Ectodermal cell (in vitro differentiated cells): ENCODE results near the gene AK8.

Source experiments
- H3K27ac ChIP-seq: 2 replicates; pipeline ENCODE4 v1.7.0; 2013; ENCODE audit warnings: mild to moderate bottlenecking, low read depth, low read length; ENCODE audit not compliant: insufficient read depth, poor library complexity, severe bottlenecking
- H3K27me3 ChIP-seq: 2 replicates; pipeline ENCODE4 v1.7.0; 2013; ENCODE audit warnings: mild to moderate bottlenecking, low read length; ENCODE audit not compliant: insufficient read depth, control insufficient read depth, poor library complexity, severe bottlenecking
- H3K36me3 ChIP-seq: one replicate; pipeline ENCODE4 v1.7.0; 2013; ENCODE audit warnings: low read length; ENCODE audit not compliant: control insufficient read depth, insufficient read depth
- H3K4me1 ChIP-seq: one replicate; pipeline ENCODE4 v1.7.0; 2013; ENCODE audit warnings: low read length; ENCODE audit not compliant: control insufficient read depth, insufficient read depth
- H3K4me3 ChIP-seq: 2 replicates; pipeline ENCODE4 v1.7.0; 2013; ENCODE audit warnings: low read depth, low read length, control low read depth; ENCODE audit not compliant: insufficient read depth
- H3K9me3 ChIP-seq: 2 replicates; pipeline ENCODE4 v1.7.0; 2013; ENCODE audit warnings: mild to moderate bottlenecking, low read length, moderate library complexity; ENCODE audit not compliant: control insufficient read depth
- WGBS, 2 experiments: methylation state at CpG; one replicate each; pipeline ENCODE4 v1.1.7; 2013; ENCODE audit warnings: missing lambda C conversion rate in 2 of 2; 5-methylcytosine and 5-hydroxymethylcytosine counted together

Gene AK8

GRCh38 chr9:132862533-132862932, 15.6 kb downstream of the AK8 start:
- H3K4me3 ChIP-seq: no peak overlapping the region

DNA sequence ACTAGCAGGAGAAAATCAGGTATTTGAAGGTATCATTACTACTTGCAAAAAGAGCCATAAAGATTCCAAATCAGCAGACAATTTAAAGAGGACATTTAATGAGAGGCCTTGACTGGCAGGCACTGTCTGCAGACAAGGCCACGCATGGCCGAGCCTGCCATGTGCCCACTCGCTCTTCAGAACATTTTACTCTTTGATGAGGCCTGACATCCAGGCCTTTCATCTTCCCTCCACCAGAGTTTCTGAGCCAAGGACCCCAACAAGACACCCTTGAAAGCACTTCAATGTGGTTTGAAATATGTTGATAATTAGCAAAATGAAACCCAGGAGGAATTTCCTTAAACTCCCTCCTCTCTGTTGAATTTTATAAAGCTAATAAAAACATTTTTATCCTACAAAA, 16.4 kb downstream of the AK8 start:
- Histone ChIP-seq H3K27ac (no peak overlapping the region), H3K9me3 (no peaks in the 10 kb centered on the region), H3K4me1 (peaks cover 12% of the 10 kb centered on the region), H3K27me3 (no peaks in the 10 kb centered on the region), H3K4me3 (no peak overlapping the region), H3K36me3 (no peaks in the 10 kb centered on the region)
- WGBS, 2 experiments: 79 to 93% methylated on average over 3 of the region's 3 CpGs

More at GRCh38 chr9:132862533-132862932, 15.6 kb downstream of the AK8 start:
- H3K4me1 ChIP-seq: peaks cover 6% of the 10 kb centered on the region
- no peak overlapping the region for H3K27ac ChIP-seq
- H3K9me3 ChIP-seq: no peaks in the 10 kb centered on the region
- 78 to 83% methylated on average over 6 of the region's 6 CpGs for whole genome bisulfite sequencing, 2 experiments
- H3K36me3 ChIP-seq: no peaks in the 10 kb centered on the region
- H3K27me3 ChIP-seq: no peaks in the 10 kb centered on the region

- Histone ChIP-seq H3K36me3 (no peaks in the 10 kb centered on the region), H3K9me3 (no peaks in the 10 kb centered on the region), H3K4me1 (peaks cover 12% of the 10 kb centered on the region), H3K27ac (no peak overlapping the region), H3K4me3 (no peak overlapping the region), H3K27me3 (no peaks in the 10 kb centered on the region)
- 82 to 86% methylated on average over 7 of the region's 7 CpGs for WGBS, 2 experiments
Observed at GRCh38 chr9:132858751-132859150, 19.3 kb downstream of the AK8 start.

DNA sequence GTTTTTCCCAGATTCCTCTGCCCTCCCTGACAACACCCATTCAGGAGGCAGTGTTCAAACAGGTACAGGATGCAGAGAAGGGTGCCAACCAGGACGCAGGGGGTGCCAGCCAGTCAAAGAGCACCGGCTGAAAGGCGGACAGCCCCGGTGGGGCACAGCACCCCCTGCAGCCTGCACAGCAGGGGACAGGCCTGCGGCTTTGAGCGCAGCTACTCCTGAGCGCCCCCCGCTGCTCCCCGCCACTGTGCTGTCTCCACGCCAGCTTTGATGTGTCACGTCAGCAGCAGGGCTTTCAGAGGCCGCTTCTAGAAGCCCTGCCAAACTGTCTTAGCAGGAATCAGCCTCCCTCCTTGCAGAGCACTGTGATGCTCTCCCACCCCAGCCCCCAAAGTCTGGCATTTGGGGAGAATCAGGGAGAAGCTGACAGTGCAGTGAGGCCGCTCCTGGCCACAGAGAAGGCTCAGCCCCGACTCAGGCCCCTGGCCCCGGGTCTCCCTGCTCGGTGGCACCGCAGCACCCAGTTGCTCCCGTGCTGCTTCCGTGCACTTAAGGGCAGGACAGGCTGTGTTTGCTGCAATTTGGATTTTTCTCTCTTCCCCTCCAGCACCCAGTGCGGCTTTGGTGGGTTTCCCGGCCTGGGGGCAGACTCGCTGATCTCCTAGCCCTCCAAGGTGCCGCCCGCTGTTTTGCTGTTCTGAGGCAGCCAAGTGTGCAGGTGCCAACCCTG, 20.3 kb downstream of the AK8 start:
- Histone ChIP-seq H3K27me3 (no peaks in the 10 kb centered on the region), H3K4me1 (peaks cover 12% of the 10 kb centered on the region), H3K27ac (no peak overlapping the region), H3K4me3 (no peak overlapping the region), H3K9me3 (no peaks in the 10 kb centered on the region), H3K36me3 (no peaks in the 10 kb centered on the region)
- 54 to 59% methylated on average over 24 of the region's 24 CpGs for WGBS, 2 experiments

GRCh38 chr9:132857031-132857430, 21.1 kb downstream of the AK8 start:
- peaks cover 12% of the 10 kb centered on the region for H3K4me1 ChIP-seq
- peak overlapping the region; percentile 36 for H3K27ac ChIP-seq
- no peaks in the 10 kb centered on the region for H3K36me3 ChIP-seq
- H3K9me3 ChIP-seq: no peaks in the 10 kb centered on the region
- H3K4me3 ChIP-seq: no peak overlapping the region
- WGBS, 2 experiments: 69 to 75% methylated on average over 8 of the region's 8 CpGs
- no peaks in the 10 kb centered on the region for H3K27me3 ChIP-seq

DNA sequence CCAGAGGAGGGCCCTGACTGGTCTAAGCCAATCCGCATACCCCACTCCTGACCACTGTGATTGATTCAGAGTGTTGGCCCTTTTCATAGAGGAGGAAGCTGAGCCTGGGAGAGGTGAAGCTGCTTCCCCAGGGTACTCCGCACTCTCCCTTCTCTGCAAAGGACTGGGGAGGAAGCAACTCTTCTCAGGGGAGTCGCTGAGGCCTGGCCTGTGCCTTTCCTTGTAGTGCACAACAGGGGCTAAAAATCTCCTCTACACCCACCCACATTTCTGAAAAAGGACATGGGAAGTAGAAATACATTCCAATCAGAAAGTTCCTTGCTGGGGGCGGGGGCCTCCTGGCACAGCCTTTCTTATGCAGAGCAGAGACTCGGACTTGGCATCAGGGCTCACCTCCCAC, 22.2 kb downstream of the AK8 start:
- no peak overlapping the region for H3K27ac ChIP-seq
- H3K4me1 ChIP-seq: peaks cover 12% of the 10 kb centered on the region
- H3K36me3 ChIP-seq: no peaks in the 10 kb centered on the region
- no peaks in the 10 kb centered on the region for H3K27me3 ChIP-seq
- 79% methylated on average over 5 of the region's 5 CpGs for WGBS, 2 experiments
- no peak overlapping the region for H3K4me3 ChIP-seq
- no peaks in the 10 kb centered on the region for H3K9me3 ChIP-seq

GRCh38 chr9:132854832-132855231, 23.3 kb downstream of the AK8 start:
- WGBS, 2 experiments: 92 to 93% methylated on average over 10 of the region's 10 CpGs
- Histone ChIP-seq H3K4me3 (no peak overlapping the region), H3K36me3 (no peaks in the 10 kb centered on the region), H3K27ac (no peak overlapping the region), H3K4me1 (peaks cover 12% of the 10 kb centered on the region), H3K9me3 (no peaks in the 10 kb centered on the region), H3K27me3 (no peaks in the 10 kb centered on the region)

GRCh38 chr9:132853482-132853881, 24.6 kb downstream of the AK8 start:
- Histone ChIP-seq H3K36me3 (no peaks in the 10 kb centered on the region), H3K4me3 (no peak overlapping the region), H3K9me3 (no peaks in the 10 kb centered on the region), H3K27me3 (no peaks in the 10 kb centered on the region), H3K27ac (no peak overlapping the region), H3K4me1 (peaks cover 12% of the 10 kb centered on the region)
- WGBS, 2 experiments: 93 to 94% methylated on average over 3 of the region's 4 CpGs

DNA sequence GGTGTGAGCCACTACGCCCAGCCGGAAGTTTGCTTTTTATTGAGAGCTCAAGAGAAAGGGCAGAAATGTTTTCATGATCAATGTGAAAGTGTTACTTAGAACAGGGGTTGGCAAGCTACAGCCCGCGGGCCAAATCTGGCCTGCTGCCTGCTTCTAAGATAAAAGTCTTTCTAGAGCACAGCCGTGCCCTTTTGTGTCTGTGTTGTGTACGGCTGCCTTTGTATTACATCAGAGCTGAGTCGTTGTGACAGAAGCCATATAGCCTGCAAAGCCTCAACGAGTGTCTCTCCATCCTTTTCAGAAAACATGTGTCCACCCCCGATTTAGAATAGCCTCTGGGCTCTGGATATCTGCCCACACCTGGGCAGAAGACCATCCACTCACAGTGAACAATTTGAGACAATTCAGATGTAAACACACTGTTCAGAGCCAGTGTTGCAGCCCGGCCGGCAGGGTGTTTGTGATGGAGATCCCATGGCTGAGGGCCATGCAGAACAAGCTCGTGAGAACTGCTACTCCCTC, 28.8 kb downstream of the AK8 start:
- WGBS, 2 experiments: 77 to 81% methylated on average over 12 of the region's 12 CpGs
- H3K4me1 ChIP-seq: no peaks in the 10 kb centered on the region
- H3K4me3 ChIP-seq: no peak overlapping the region
- no peaks in the 10 kb centered on the region for H3K9me3 ChIP-seq
- H3K36me3 ChIP-seq: no peaks in the 10 kb centered on the region
- H3K27me3 ChIP-seq: no peaks in the 10 kb centered on the region
- H3K27ac ChIP-seq: no peak overlapping the region

GRCh38 chr9:132846918-132847515, 31.1 kb downstream of the AK8 start:
- H3K27me3 ChIP-seq: no peaks in the 10 kb centered on the region
- no peak overlapping the region for H3K27ac ChIP-seq
- no peak overlapping the region for H3K4me3 ChIP-seq
- H3K36me3 ChIP-seq: no peaks in the 10 kb centered on the region
- no peaks in the 10 kb centered on the region for H3K4me1 ChIP-seq
- WGBS, 2 experiments: 91% methylated on average over 15 of the region's 15 CpGs
- H3K9me3 ChIP-seq: no peaks in the 10 kb centered on the region
